ENCODE measurements around the gene SIM1. TPM values are rescaled to one million over a fixed set of nuclear protein-coding genes. Genes with fewer than 3 reads are reported as not detected.

The SIM1 gene
- total RNA-seq, 1 donor from 2014 or later: not detected

GRCh38 chr6:100335991-100336390 lies 128.7 kb downstream of the SIM1 start:
- Histone ChIP-seq H3K27me3 (no peaks in the 10 kb centered on the region), H3K27ac (no peak overlapping the region), H3K79me2 (ENCODE audit: low read depth) (no peaks in the 10 kb centered on the region), H3K9ac (no peak overlapping the region), H3F3A (ENCODE audit: low read depth) (no peaks in the 10 kb centered on the region), H3K4me1 (no peaks in the 10 kb centered on the region), H3K4me3 (no peak overlapping the region), H3K36me3 (no peaks in the 10 kb centered on the region), H2AFZ (replicated peaks) (no peak overlapping the region), H4K20me1 (ENCODE audit: low read depth) (no peaks in the 10 kb centered on the region), H3K9me3 (ENCODE audit: low read depth) (no peaks in the 10 kb centered on the region), H3K4me2 (no peak overlapping the region)
- H3K4me1 Mint-ChIP-seq: no peaks in the 10 kb centered on the region
- TF ChIP-seq CTCF (IDR thresholded peaks at IDR 0.05) (no peak), EZH2phosphoT487 (IDR thresholded peaks at IDR 0.05) (no peak), EZH2 (IDR thresholded peaks at IDR 0.05) (no peak)
- H3K4me3 Mint-ChIP-seq: no peak overlapping the region
- H3K36me3 Mint-ChIP-seq: no peaks in the 10 kb centered on the region
- H3K27ac Mint-ChIP-seq: no peak overlapping the region
- H3K27me3 Mint-ChIP-seq (ENCODE audit: insufficient read depth, low read depth): peaks cover 2% of the 10 kb centered on the region
- peaks cover 2% of the 10 kb centered on the region for H3K9me3 Mint-ChIP-seq
- no peak for DNase-seq (ENCODE audit: low spot score)

Data from neural progenitor cell (in vitro differentiated cells).